ENCODE data around the gene LENG8.

LENG8 gene

GRCh38 chr19:54408456-54409026 lies 40.5 kb upstream of the LENG8 start:
- H3K27me3 Mint-ChIP-seq (ENCODE audit: low read depth), result peaks cover 24% of the 10 kb centered on the region
- H3K4me1 Mint-ChIP-seq, result no peaks in the 10 kb centered on the region
- TF ChIP-seq, protein P1, sequence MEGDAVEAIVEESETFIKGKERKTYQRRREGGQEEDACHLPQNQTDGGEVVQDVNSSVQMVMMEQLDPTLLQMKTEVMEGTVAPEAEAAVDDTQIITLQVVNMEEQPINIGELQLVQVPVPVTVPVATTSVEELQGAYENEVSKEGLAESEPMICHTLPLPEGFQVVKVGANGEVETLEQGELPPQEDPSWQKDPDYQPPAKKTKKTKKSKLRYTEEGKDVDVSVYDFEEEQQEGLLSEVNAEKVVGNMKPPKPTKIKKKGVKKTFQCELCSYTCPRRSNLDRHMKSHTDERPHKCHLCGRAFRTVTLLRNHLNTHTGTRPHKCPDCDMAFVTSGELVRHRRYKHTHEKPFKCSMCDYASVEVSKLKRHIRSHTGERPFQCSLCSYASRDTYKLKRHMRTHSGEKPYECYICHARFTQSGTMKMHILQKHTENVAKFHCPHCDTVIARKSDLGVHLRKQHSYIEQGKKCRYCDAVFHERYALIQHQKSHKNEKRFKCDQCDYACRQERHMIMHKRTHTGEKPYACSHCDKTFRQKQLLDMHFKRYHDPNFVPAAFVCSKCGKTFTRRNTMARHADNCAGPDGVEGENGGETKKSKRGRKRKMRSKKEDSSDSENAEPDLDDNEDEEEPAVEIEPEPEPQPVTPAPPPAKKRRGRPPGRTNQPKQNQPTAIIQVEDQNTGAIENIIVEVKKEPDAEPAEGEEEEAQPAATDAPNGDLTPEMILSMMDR (IDR thresholded peaks at IDR 0.05; ENCODE audit: unreplicated experiment in 3 of 3), result no peak
- H3K4me3 Mint-ChIP-seq, result no peak overlapping the region
- H3K36me3 Mint-ChIP-seq (ENCODE audit: low read depth), result peaks cover 4% of the 10 kb centered on the region
- H3K27ac Mint-ChIP-seq, result no peak overlapping the region
- peaks cover 12% of the 10 kb centered on the region for H3K9me3 Mint-ChIP-seq

GRCh38 chr19:54411033-54411432 lies 38.0 kb upstream of the LENG8 start:
- peaks cover 17% of the 10 kb centered on the region for H3K9me3 Mint-ChIP-seq
- TF ChIP-seq, protein P1 (IDR thresholded peaks at IDR 0.05; ENCODE audit: unreplicated experiment in 3 of 3), result no peak
- no peaks in the 10 kb centered on the region for H3K4me1 Mint-ChIP-seq
- H3K27me3 Mint-ChIP-seq (ENCODE audit: low read depth), result peaks cover 45% of the 10 kb centered on the region
- peaks cover 4% of the 10 kb centered on the region for H3K36me3 Mint-ChIP-seq (ENCODE audit: low read depth)
- no peak overlapping the region for H3K4me3 Mint-ChIP-seq
- H3K27ac Mint-ChIP-seq, result no peak overlapping the region

- TF ChIP-seq, protein P1 (IDR thresholded peaks at IDR 0.05; ENCODE audit: unreplicated experiment in 3 of 3), result no peak
- peak overlapping the region in 1 of 3 experiments; percentile 37 for H3K4me3 Mint-ChIP-seq
- H3K27me3 Mint-ChIP-seq (ENCODE audit: low read depth), result peaks cover 56% of the 10 kb centered on the region
- peaks cover 4% of the 10 kb centered on the region for H3K36me3 Mint-ChIP-seq (ENCODE audit: low read depth)
- no peak overlapping the region for H3K27ac Mint-ChIP-seq
- peaks cover 10% of the 10 kb centered on the region for H3K4me1 Mint-ChIP-seq
- H3K9me3 Mint-ChIP-seq, result peaks cover 13% of the 10 kb centered on the region
Observed at GRCh38 chr19:54412877-54413276, 36.1 kb upstream of the LENG8 start.

DNA sequence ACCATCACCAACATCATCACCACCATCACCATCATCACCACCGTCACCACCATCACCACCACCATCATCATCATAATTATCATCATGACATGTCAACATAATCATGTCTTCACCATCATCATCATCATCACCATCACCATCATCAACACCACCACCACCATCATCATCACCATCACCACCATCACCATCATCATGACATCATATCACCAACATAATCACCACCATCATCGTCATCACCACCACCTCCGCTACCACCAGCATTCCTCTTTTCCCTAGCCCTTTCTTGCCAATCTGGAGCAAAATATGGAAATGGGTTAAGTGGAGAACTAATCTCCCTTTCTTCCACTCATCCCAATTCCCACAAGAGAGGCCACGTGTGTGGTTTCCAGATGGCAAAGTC lies 34.8 kb upstream of the LENG8 start:
- Mint-ChIP-seq H3K27me3 (ENCODE audit: low read depth) (peaks cover 53% of the 10 kb centered on the region), H3K4me3 (peak overlapping the region in 1 of 3 experiments; percentile 27), H3K4me1 (peaks cover 17% of the 10 kb centered on the region), H3K9me3 (peaks cover 9% of the 10 kb centered on the region), H3K27ac (no peak overlapping the region), H3K36me3 (ENCODE audit: low read depth) (no peaks in the 10 kb centered on the region)
- TF ChIP-seq, protein P1 (IDR thresholded peaks at IDR 0.05; ENCODE audit: unreplicated experiment in 3 of 3), result no peak

DNA sequence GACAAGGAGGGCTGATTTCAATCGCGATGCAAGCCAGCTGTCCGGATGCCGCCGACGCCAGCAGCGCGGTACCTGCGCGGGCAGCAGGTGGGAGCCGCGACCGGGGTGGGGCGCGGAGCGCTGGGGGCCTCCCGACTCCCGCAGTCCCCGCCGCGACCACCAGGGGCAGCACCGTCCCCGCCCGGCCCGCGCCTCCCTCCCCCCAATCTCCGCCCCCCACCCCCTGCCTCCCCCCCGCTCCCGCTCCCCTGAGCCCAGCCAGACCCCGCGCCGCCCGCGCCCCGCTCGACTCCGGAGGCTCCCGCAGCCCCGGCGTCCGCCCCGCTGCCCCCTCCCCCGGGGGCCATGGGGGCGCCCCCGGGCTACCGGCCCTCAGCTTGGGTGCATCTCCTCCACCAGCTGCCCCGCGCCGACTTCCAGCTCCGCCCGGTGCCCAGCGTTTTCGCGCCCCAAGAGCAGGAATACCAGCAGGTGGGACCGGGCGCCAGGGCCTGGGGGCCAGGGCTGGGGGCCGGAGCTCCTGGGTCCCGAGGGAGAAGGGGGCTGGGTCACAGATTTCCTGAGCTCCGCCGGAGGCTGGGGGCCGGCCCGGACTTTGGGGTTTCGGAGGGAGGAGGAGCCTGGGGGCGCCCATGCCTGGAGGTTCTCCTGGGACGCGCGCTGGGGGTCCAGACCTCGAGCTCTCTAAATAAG lies 33.6 kb upstream of the LENG8 start, which contains the start of gene TTYH1:
TTYH1 (plus strand) TSS at position 257 of the 693 bp plus-strand sequence; CDS start at position 346, 89 bp downstream.
- no peak within 1 kb of the TSS for H3K27ac Mint-ChIP-seq
- H3K9me3 Mint-ChIP-seq, result peaks cover 5% of the 10 kb centered on the region
- no peaks in the 10 kb centered on the region for H3K36me3 Mint-ChIP-seq (ENCODE audit: low read depth)
- H3K4me1 Mint-ChIP-seq, result peaks cover 23% of the 10 kb centered on the region
- TF ChIP-seq, protein P1 (IDR thresholded peaks at IDR 0.05; ENCODE audit: unreplicated experiment in 3 of 3), result peak; percentile 72 to 87 (median 74)
- H3K4me3 Mint-ChIP-seq, result peak within 1 kb of the TSS; percentile 67 to 76 (median 76)
- H3K27me3 Mint-ChIP-seq (ENCODE audit: low read depth), result peaks cover 48% of the 10 kb centered on the region
